Dermis blood vessel endothelial cell (primary cell): ENCODE data around the gene PCDH11Y. TPM values are rescaled to one million over a fixed set of nuclear protein-coding genes. Genes with fewer than 3 reads are reported as not detected.
"Not testable (repeated sequence)": the region's sequence is repeated elsewhere in the genome, so short reads cannot be mapped to it uniquely, and the experiment has no call there.

Experiments used
- DNase-seq: peaks from one replicate; pipeline ENCODE4 v3.0.0; 2010
- total RNA-seq: library from RNA; depleted of rRNA; stranded (reverse); fragments of >200 nt; gene quantifications from 2 replicates; pipeline ENCODE4 v1.2.3, GENCODE V29; 2014

PCDH11Y gene, protein sequence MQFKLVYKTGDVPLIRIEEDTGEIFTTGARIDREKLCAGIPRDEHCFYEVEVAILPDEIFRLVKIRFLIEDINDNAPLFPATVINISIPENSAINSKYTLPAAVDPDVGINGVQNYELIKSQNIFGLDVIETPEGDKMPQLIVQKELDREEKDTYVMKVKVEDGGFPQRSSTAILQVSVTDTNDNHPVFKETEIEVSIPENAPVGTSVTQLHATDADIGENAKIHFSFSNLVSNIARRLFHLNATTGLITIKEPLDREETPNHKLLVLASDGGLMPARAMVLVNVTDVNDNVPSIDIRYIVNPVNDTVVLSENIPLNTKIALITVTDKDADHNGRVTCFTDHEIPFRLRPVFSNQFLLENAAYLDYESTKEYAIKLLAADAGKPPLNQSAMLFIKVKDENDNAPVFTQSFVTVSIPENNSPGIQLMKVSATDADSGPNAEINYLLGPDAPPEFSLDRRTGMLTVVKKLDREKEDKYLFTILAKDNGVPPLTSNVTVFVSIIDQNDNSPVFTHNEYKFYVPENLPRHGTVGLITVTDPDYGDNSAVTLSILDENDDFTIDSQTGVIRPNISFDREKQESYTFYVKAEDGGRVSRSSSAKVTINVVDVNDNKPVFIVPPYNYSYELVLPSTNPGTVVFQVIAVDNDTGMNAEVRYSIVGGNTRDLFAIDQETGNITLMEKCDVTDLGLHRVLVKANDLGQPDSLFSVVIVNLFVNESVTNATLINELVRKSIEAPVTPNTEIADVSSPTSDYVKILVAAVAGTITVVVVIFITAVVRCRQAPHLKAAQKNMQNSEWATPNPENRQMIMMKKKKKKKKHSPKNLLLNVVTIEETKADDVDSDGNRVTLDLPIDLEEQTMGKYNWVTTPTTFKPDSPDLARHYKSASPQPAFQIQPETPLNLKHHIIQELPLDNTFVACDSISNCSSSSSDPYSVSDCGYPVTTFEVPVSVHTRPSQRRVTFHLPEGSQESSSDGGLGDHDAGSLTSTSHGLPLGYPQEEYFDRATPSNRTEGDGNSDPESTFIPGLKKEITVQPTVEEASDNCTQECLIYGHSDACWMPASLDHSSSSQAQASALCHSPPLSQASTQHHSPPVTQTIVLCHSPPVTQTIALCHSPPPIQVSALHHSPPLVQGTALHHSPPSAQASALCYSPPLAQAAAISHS (N-terminal part only)
- not detected in 2 replicates for total RNA-seq

DNA sequence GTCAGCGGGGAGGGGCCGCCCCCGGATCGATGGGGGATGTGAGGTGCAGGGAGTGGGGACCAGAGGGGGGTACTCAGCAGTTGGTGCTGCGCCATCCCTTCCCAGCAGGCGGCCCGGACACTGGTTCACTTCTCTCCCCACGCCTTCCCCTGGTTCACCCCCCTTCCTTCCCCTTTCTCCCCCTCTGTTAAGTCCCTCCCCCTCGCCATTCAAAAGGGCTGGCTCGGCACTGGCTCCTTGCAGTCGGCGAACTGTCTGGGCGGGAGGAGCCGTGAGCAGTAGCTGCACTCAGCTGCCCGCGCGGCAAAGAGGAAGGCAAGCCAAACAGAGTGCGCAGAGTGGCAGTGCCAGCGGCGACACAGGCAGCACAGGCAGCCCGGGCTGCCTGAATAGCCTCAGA lies at the start of gene PCDH11Y:
Gene PCDH11Y (plus strand): TSS at position 240 of the 400 bp plus-strand sequence. CDS start 56,804 bp downstream, outside the sequence.
- DNase-seq: not testable (repeated sequence)

DNA sequence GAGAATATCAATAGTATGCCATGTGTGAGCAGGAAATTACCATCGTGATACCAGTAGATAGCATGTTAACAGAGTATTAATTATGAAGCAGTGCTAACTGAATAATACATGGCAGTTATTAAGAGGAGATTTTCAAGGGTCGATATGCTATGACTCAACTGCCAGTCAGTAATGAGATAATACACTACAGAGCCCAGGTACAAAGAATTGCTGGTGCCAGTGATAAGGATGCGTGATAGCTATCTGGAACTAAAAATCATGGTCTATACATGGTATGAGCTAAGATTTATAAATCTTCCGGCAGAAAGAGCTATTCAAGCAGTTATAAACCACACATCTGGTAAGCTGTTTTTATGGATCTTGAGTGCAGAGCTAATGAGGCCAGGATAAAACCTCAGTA lies 32.2 kb upstream of the PCDH11Y start:
- DNase-seq: not testable (repeated sequence)

DNA sequence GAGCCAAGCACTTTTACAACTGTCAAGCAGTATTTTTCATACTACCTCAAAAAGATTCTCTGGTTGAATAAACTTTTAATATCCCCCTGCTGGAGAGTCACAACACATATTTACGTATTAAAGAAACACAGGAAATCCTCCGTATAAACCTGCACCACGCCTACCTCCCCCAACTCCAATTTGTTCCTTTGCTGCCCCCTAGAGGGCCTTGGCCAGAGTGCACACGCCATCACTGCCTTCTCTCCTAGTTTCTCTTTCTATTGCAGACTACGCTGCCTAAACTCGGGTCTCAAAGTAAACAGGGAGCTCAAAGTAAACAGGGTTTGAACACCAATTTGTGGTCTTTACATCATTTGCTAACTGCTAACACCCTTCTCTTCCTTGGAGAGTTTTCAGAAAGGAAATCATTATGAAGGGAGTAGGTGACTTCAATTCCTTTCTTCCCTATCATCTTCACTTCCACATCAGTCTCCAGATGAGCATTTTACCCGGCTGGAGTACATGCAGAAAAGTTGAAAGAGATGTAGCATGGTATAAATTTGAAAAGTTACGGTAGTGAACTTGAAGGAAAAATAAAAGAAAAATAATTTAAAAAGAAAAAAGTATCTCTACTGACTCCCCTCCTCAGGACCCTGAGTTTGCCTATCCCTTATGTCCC lies 8.2 kb upstream of the PCDH11Y start:
- DNase-seq: not testable (repeated sequence)

DNA sequence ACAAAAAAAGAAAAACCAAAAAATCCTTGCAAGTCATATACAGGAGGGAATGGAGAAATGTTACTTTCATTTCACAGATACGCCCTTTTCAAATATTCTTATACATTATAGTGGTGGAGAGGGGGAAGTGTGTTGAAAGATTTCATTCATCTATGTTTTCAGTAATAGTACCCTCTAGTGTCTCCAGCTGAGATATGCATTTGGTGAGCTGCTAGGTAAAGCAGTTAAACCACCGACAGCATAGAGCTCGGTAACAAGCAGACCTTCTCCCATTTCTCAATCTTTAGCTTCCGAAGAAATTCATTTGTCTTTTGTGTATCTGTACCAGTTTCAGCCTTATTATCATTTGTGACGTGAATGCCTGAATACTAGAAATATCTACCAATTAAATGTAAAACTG lies 5.2 kb upstream of the PCDH11Y start:
- DNase-seq: not testable (repeated sequence)

DNA sequence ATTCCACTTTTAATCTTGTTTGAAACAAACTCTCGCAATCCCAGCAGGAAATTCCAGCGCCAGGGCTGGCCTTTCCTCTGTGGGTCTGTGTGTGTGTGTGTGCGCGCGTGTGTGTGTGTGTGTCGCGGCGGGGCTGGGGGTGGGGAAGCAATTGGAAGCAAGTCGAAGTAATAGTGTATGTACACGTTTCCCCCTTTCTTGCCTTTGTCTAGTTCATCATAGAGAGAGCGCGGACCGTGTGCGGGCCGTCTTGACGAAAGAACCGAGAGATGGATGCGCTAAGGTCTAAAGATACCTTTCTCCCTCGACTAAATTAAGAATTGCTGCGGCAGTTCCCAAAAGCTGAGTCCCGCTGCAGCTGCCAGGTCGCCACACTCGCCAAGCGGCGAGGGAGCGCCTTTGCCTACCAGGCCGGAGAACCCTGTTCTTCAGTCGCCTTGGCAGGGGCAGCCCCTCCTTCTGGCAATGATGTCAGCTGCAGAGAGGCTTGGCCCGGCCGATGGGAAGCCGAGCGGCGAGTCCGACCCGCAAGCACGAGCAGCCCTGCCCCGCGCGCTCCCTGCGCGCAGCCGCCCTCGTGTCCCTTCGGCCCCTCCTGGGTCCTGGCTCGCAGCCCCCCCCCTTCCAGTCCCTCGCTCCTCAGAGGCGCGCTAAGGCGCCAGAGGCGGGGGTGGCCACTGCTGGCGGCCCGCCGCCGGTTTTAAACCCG lies 2.5 kb downstream of the PCDH11Y start:
- not testable (repeated sequence) for DNase-seq

DNA sequence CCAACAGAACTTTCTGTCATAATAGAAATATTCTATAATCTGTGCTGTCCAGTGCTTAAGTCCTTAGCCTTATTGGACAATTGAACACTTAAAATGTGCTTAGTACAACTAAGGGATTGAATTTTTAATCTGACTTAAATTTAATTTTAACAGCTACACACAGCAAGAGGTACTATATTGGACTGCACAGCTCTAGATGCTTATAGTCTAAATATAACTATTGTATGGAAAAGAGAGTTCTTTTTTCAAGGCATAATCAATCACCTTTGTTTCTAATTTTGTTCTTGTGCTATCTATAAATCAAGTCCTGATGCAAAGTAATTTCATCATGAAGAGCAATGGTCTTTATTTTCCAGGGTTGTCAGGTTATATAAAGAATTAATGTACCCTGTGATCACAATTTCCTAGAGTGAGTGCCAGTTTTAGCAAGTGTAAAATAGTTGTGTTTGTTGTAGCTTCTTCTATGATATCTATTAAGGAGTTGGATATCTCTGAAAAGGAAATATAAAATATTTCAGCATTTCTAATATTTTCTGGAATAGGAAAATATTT lies 39.0 kb downstream of the PCDH11Y start:
- not testable (repeated sequence) for DNase-seq

DNA sequence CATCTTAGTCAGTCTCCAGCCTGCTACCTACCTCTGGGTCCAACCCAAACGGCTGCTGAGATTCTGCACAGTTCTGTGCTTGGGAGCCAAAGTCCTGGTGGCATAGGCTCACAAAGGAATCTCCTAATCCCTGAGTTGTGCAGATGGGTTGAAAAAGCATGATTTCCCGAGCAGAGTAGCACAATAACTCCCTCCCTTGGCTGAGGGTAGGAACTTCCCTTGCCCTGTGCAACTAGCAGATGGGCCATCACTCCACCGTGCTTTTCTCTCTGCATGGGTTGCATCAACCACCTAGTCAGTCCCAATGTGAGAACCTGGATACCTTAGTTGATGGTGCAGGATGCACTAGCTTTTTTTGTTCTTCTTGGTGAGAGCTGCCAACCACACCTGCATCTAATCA lies 82.9 kb downstream of the PCDH11Y start:
- DNase-seq: not testable (repeated sequence)

DNA sequence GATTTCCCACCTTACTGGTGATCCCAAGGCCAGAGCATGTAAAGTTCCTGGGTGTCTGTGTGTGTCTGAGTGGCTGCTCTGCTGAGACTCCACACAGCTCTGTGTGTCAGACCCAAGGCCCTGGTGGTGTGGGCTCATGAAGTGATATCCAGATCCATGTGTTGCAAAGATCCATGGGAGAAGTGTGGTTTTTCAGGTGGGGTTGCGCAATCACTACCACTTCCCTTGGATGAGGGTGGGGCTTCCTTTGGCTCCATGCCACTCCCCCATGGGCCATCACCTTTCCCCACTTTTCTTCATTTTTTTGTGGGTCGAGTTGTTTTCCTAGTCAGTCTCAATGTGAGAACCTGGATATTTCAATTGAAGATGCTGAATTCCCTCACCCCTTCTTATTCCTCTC lies 182.9 kb downstream of the PCDH11Y start:
- DNase-seq: not testable (repeated sequence)

DNA sequence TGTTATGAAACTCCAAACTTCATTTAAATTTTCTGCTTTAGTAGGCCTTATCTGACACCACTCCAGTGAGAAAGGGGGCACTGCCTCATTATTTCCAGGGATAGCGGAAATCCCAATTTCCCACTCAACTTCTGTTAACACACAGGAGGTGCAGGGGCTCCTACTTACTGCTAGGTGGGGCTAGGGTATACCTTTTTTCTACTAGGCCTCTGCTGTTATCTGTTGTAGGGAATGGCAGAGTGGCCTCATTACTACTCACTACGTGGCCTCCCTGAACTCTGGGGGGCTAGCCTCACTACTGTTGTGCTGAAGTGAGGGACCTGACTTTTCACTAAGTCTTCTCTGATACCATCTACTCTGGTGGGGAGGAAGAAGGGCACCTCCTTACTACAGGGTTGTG lies 215.0 kb downstream of the PCDH11Y start:
- not testable (repeated sequence) for DNase-seq

DNA sequence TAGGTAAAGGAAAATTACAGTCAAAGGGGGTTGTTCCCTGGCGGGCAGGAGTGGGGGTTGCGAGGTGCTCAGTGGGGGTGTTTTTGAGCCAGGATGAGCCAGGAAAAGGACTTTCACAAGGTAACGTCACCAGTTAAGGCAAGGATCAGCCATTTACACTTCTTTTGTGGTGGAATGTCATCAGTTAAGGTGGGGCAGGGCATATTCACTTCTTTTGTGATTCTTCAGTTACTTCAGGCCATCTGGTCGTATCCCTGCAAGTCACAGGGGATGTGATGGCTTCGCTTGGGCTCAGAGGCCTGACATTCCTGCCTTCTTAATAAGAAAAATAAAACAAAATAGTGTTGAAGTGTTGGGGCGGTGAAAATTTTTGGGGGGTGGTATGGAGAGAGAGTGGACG lies 324.8 kb downstream of the PCDH11Y start:
- DNase-seq: not testable (repeated sequence)

DNA sequence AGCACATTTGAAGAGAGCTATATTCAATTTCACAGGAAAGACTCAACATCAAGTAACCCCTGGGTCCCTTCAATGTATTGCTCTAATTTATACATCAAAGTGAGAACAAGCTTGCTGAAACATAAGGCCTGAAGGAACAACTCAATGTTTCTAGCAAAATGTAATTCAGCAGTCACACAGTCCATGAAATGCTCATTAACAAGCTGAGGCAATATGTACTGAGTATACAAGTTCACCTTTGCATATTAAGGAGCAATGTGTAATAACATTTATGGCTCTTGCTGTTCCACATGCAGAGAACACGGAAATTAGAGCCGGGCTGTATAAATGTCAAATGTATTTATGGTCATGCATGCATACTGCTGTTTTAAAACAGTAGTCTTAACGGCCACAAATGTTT lies 342.1 kb downstream of the PCDH11Y start:
- DNase-seq: not testable (repeated sequence)

DNA sequence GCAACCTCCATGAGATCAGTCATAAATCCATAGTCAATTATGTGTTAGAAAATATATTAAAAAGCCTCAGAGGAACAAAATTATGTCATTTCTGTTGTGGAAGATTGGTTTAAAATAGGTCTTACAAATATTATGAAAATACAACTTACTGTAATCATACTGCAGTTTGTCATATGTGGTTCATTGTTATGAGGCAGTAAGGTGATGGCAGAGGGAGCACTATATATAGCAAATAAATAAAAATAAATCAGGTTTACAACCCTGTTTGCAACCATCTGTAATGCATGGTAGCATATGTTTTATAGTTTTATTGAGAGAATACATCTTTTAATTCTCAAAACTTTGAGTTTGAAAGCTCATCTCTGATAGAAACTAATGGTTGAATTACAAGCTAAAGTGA lies 543.6 kb downstream of the PCDH11Y start:
- not testable (repeated sequence) for DNase-seq

DNA sequence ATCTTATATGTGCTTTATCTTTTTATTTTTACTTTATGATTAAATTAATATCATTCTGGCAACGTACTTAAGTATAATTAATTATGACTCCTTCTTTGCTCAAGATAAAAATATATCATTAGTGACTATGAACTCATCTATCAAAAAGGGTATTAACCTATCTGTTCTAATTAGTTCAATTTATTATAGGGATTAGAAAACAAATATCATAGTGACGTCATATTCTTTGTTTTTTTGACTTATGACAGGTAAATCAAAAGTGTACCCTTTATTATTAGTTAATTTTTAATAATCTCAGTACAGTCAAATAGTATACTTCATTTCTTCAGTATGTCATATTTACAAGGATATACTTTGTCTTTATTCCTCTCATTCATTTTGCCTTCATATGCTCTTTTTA lies 638.5 kb downstream of the PCDH11Y start:
- not testable (repeated sequence) for DNase-seq

DNA sequence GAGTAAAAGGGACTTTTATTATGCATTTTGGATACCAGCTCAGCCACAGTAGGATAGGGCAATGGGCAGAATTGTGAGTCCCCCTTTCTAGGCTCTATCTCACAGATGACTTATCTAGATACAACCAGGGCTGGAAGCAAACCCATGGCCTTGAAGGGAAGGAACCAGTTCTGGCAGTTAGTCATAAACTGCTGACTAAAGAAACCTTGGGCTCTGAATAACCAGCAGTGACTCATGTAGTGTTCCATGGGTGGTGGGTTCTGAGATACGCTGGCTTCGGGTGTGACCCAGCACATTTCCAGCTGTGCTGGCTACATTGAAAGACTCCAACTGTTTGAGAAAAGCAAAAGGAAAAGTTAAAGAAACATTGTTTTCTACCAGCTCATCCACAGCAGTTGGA lies 679.2 kb downstream of the PCDH11Y start:
- DNase-seq: not testable (repeated sequence)

DNA sequence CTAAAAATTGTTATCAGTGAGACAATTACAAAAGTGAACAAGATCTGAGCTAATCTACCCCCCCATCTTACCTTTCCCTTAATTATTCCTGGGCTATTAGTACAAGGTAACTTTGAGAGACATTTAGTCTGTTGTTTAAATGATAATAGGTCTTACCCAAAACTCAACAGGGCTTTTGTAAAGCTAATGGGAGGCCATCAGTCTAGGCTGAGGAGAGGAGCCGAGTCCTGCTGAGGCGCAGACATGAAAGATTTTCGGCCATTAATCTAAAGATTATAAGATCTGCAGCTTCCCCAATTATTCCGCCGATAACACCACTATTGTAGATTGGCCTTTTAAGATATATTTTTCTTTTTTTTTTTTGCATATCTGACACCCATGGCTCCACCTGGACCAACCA lies 708.6 kb downstream of the PCDH11Y start:
- not testable (repeated sequence) for DNase-seq

DNA sequence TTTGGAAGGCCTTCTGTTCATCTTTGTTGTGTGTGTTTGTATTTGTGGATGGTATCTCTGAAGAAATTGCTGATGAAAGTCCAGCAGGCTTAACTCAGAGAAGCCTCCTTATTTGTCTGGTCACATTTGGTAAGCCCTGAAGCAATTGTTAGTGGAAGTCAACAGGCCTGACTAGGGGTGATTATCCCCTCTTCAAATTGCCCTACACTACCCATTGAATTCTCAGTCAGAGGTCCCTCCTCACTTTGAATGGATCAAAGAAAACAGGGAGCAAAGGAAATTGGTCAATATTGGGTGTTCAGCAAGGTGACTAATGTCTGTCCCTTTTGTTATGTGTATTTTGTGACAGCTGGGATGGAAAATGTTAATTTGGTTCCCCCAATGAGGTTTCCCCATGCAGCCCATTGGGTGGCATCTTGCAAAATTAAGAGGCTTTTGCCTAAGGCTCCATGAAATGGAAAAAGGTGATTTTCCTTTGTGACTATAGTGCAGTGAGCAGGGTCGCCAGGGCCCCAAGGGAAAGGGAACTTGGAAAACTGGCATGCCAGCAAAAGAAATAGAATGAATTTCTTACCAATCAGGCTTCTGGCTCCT lies 709.8 kb downstream of the PCDH11Y start:
- not testable (repeated sequence) for DNase-seq

DNA sequence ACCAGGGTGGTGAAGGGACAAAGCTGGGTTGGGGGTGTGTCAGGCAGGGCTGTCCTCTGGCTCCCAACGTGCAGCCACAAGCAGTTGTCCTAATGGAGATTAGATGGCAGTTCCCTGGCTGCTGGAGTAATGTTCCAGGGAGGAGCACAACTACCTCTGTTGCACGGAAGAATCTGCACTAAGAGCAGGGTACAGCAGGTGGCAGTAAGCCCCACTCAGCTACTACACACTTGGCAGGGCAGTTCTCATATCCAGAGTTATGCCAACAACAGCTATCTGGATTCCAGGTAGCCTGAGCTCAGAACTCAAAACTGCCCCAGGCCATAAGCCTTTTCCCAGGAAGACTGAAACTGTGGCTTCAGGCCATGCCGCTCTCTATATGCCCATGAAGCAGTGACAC lies 761.3 kb downstream of the PCDH11Y start:
- not testable (repeated sequence) for DNase-seq

DNA sequence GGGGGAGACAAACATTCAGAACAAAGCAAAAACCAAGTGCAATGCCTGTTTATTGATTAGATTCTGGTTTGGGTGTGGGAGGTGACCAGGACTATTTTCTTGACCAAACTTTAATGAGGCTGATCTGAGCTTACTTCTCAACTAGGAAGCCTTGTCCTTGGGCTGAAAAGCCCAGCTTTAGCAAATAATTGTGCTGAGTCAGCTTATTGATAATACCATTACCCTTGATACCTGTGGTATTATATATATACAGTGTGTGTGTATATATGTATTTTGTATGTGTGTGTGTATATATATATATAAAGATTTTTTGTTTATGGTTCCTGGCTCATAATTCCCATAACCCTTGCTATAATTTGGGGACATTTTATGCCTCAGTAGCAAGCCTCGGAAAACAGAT lies 776.4 kb downstream of the PCDH11Y start:
- DNase-seq: not testable (repeated sequence)
